ENCODE measurements around the gene ZPBP2.

- no peak for TF ChIP-seq CTCF (optimal IDR thresholded peaks at IDR 0.05 in 1 of 3, IDR thresholded peaks at IDR 0.05 in 1 of 3, conservative IDR thresholded peaks at IDR 0.05 in 1 of 3; ENCODE audit: extremely low read depth in 1 of 3, insufficient read depth in 2 of 3, low read length in 3 of 3)
- TF ChIP-seq EZH2 (IDR thresholded peaks at IDR 0.05; ENCODE audit: low read length), result no peak
Observed at GRCh38 chr17:39903158-39903884, 35.3 kb downstream of the ZPBP2 start.

Data from keratinocyte (primary cell).